ENCODE data around the gene IL18R1. TPM values are rescaled to one million over a fixed set of nuclear protein-coding genes. Genes with fewer than 3 reads are reported as not detected.

The IL18R1 gene
- total and polyA plus RNA-seq, 9 of the 15 experiments (the other 6 are each of a cell fraction or from before 2014, with no cell fraction given) = 0.55 to 10.0 (median 2.5) TPM

- TF ChIP-seq POLR2AphosphoS5 (IDR thresholded peaks at IDR 0.05; ENCODE audit: control insufficient read depth, insufficient read depth, low read depth, low read length) = peak; percentile 97
- peak; percentile 80 for TF ChIP-seq SMAD1 (IDR thresholded peaks at IDR 0.05; ENCODE audit: low read depth, low read length, partially characterized antibody)
- TF ChIP-seq PTRF (tag; IDR thresholded peaks at IDR 0.05) = no peak
- TF ChIP-seq SMARCB1 (IDR thresholded peaks at IDR 0.05; ENCODE audit: insufficient read length, low read depth) = no peak
- TF ChIP-seq CCNT2 (IDR thresholded peaks at IDR 0.05; ENCODE audit: borderline replicate concordance, extremely low read depth, insufficient read length, low read depth, low read length) = peak; percentile 89
- no peak for TF ChIP-seq ZSCAN32 (CRISPR knock-in tag; IDR thresholded peaks at IDR 0.05)
- TF ChIP-seq ETV5 (CRISPR knock-in tag; IDR thresholded peaks at IDR 0.05; ENCODE audit: low read depth) = peak; percentile 69
- no peak for TF ChIP-seq NELFE (IDR thresholded peaks at IDR 0.05; ENCODE audit: insufficient read depth, insufficient read length)
- no peak for TF ChIP-seq KDM4B (IDR thresholded peaks at IDR 0.05; ENCODE audit: borderline replicate concordance in 2 of 2, low read depth in 1 of 2)
- peak; percentile 32 for TF ChIP-seq TAF1 (IDR thresholded peaks at IDR 0.05; ENCODE audit: control insufficient read depth, extremely low read depth, insufficient read depth, low read length, severe bottlenecking)
- TF ChIP-seq RHOXF2B (CRISPR knock-in tag; conservative IDR thresholded peaks at IDR 0.05) = no peak
- peak; percentile 94 for TF ChIP-seq LEF1 (IDR thresholded peaks at IDR 0.05)
- no peak for TF ChIP-seq ARHGAP35 (IDR thresholded peaks at IDR 0.05; ENCODE audit: partially characterized antibody)
- 0 out of 4 replicates have a peak, but pooled peaks of 1 of the 2 experiments have one; percentile 62 for TF ChIP-seq NONO (IDR thresholded peaks at IDR 0.05; ENCODE audit: low read depth in 2 of 2, low read length in 1 of 2)
- peak; percentile 97 for TF ChIP-seq GATA2 (CRISPR knock-in tag; IDR thresholded peaks at IDR 0.05)
- TF ChIP-seq CSDE1 (IDR thresholded peaks at IDR 0.05) = no peak
- TF ChIP-seq HSF4 (CRISPR knock-in tag; IDR thresholded peaks at IDR 0.05; ENCODE audit: borderline replicate concordance) = no peak
- TF ChIP-seq TCFL5 (CRISPR knock-in tag; conservative IDR thresholded peaks at IDR 0.05) = 0 out of 2 replicates have a peak, but pooled peaks have one; percentile 55
- peak in 1 of 2 experiments; percentile 69; a peak in 1 of 3 replicates for TF ChIP-seq CBX3 (IDR thresholded peaks at IDR 0.05; ENCODE audit: borderline replicate concordance in 1 of 2, low read length in 2 of 2)
- peak; percentile 71; the same call in 1 of the 2 replicates for TF ChIP-seq MEF2D (tag; conservative IDR thresholded peaks at IDR 0.05; ENCODE audit: low read depth)
- TF ChIP-seq ZFP36 (IDR thresholded peaks at IDR 0.05; ENCODE audit: low read depth, low read length, partially characterized antibody) = peak; percentile 31
- no peak for TF ChIP-seq L3MBTL2 (IDR thresholded peaks at IDR 0.05)
- no peak for TF ChIP-seq ZSCAN29 (IDR thresholded peaks at IDR 0.05)
- TF ChIP-seq THRA (IDR thresholded peaks at IDR 0.05) = no peak
- 0 out of 2 replicates have a peak, but pooled peaks have one; percentile 51 for TF ChIP-seq HDGF (IDR thresholded peaks at IDR 0.05)
- peak; percentile 59 for TF ChIP-seq BHLHE40 (IDR thresholded peaks at IDR 0.05; ENCODE audit: low read length)
- TF ChIP-seq ZNF140 (CRISPR knock-in tag; IDR thresholded peaks at IDR 0.05) = no peak
- TF ChIP-seq KAT7 (CRISPR knock-in tag; IDR thresholded peaks at IDR 0.05; ENCODE audit: borderline replicate concordance) = no peak
- no peak for TF ChIP-seq EWSR1 (IDR thresholded peaks at IDR 0.05; ENCODE audit: borderline replicate concordance, low read depth, partially characterized antibody)
- TF ChIP-seq STAT5A (IDR thresholded peaks at IDR 0.05; ENCODE audit: borderline replicate concordance, low read length) = peak; percentile 89
These were observed 19.7 kb upstream of the IL18R1 start (continued) for GRCh38 chr2:102335871-102336366.

Measured in K562 (cell line).